ENCODE measurements around the gene ENOX2.

The ENOX2 gene

DNA sequence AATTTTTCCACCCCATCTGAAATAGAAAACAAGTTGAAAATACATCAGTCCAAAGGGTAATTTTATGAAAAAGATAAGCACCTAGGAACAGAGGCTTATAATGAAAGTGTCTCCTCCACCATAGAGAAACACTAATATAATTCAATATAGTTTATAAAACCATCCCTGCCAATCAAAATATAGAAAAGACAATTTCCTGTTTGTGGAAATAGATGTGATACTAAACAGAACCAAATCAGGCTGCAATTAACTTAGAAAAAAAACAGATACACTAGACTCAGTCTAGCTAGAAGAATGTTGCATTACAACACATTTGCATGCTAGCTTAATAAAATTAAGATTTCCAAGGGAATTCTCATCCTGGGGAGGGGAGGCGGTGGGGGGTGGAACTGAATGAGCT lies 68.2 kb downstream of the ENOX2 start:
- Histone ChIP-seq H3K27ac (no peak overlapping the region), H3K4me3 (no peak overlapping the region)
- TF ChIP-seq, protein P1, sequence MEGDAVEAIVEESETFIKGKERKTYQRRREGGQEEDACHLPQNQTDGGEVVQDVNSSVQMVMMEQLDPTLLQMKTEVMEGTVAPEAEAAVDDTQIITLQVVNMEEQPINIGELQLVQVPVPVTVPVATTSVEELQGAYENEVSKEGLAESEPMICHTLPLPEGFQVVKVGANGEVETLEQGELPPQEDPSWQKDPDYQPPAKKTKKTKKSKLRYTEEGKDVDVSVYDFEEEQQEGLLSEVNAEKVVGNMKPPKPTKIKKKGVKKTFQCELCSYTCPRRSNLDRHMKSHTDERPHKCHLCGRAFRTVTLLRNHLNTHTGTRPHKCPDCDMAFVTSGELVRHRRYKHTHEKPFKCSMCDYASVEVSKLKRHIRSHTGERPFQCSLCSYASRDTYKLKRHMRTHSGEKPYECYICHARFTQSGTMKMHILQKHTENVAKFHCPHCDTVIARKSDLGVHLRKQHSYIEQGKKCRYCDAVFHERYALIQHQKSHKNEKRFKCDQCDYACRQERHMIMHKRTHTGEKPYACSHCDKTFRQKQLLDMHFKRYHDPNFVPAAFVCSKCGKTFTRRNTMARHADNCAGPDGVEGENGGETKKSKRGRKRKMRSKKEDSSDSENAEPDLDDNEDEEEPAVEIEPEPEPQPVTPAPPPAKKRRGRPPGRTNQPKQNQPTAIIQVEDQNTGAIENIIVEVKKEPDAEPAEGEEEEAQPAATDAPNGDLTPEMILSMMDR (IDR thresholded peaks at IDR 0.05), result no peak
- DNase-seq (ENCODE audit: low spot score), result no peak

DNA sequence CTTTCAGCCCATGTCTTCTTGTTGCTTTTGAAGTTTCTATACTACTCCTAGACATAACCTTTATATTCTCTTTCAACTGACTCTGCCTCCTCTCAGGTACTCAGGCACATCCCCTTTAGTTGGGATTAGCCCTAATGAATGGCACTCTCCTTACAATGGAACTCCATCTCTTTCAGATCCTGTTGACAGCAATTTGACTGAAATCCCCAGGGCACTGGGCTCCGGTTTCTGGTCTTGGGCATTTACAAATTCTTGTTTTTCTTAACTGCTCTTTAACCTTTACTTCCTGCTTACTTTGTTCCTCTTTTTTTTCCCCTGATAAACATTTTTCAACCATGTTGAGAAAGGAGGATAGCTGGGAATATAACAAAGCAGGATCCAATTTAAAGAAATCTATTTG lies 68.9 kb downstream of the ENOX2 start:
- Histone ChIP-seq H3K27ac (no peak overlapping the region), H3K4me3 (no peak overlapping the region)
- DNase-seq (ENCODE audit: low spot score), result no peak
- TF ChIP-seq, protein P1 (IDR thresholded peaks at IDR 0.05), result no peak

DNA sequence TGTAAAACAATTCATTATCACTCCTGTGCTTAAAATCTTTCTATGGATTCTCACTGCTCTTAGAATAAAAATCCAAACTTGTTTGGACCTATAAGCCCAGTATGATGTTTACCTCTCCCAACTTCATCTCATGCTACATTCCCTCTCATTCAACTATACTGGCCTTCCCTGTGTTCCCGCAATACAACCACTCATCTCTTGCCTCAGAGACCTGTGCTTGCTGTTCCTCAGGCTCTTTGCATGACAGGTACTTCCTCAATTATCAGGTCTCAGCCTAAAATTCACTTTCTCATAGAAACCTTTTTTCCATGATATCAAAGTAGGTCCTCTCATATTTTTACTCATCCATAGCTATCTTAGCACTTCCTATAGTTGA lies 71.7 kb downstream of the ENOX2 start:
- H3K4me3 ChIP-seq, result no peak overlapping the region
- no peak for DNase-seq (ENCODE audit: low spot score)
- no peak overlapping the region for H3K27ac ChIP-seq
- TF ChIP-seq, protein P1 (IDR thresholded peaks at IDR 0.05), result no peak

DNA sequence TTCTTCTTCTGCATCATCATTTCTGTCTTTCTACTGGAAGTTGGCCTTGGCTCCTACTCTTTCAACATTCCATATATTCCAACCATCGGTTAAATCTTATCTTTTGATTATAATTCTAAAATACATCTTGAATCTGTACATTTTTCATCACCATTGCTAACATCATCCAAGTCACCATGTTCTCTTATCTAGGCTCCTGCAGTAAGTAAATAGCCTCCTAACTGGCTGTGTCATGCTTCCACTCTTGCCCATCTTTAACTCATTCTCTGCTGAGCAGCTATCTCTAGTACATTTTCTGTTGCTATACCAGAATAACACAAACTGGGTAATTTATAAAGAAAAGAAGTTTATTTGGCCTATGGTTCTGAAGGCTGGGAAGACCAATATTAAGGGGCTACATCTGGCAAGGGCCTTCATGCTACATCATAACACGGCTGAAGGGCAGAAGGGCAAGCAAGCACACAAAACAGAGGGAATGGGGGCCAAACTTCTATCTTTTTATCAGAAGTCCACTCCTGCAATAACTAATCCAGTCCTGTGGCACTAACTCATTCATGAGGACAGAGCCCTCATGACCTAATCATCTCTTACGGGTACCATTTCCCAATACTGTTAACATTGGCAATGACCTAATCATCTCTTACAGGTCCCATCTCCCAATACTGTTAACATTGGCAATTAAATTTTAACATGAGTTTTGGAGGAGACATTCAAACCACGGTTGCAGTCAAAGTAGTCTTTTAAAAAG lies 72.2 kb downstream of the ENOX2 start:
- TF ChIP-seq, protein P1 (IDR thresholded peaks at IDR 0.05), result no peak
- DNase-seq (ENCODE audit: low spot score), result no peak
- no peak overlapping the region for H3K27ac ChIP-seq
- H3K4me3 ChIP-seq, result no peak overlapping the region

DNA sequence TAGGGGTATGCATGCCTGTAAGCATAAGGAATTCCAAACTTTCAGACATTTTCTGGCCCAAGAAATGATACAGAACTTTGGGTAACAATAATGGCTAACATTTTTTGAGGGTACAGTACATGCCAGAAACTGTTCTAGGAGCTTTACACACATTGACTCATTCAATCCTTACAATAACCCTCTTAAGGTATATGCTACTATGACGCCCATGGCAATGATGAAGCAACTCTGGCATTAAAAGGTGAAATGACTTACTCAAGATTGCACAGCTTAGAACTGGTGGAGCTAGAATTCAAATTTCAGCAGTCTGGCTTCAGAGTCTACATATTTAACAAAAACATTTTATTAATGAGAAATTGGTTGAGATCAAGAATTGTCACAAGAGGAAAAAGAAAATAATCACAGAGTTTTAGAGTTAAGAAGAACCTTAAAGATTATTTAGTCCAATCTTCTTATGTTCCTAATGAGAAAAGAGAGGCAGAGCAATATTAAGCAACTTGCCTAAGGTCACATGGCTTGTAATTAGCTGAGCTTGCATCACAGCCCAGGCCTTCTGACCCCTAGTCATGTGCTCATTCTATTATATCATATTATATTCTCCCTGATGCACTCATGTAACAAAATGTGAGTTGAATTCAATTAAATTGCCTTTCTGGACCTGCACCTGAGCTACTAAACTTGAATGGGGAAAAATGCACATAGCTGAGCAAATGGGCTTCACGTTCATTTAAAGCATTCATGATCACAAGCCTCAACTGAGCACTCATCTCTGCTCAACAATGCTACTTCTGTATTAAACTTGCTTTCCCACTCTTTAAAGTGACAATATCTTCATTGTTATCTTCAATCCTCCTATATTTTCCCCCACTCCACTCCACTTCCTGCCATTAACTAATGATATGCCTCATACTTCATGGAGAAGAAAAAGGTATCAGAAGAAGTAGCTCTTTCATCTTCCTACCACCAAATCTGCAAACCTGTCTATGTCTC lies 73.2 kb downstream of the ENOX2 start:
- DNase-seq (ENCODE audit: low spot score), result no peak
- TF ChIP-seq, protein P1 (IDR thresholded peaks at IDR 0.05), result no peak

DNA sequence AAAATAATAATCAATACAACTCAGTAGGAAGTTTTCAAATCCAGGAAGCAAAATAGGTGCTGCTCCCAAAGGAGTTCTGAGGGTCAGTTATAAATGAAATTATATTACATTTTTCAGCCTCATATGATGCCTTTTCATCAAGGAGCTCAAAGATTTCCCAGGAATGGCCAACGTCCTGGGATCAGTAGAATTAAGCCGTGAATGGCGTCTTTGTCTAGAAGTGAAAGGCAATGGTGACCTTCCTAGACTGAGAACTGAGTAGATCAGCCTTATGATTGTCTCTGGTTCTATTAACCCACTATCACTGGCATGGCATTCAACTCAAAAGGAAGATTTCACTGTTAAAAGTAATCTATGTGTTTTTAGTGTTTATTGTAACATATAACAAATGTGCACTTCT lies 74.4 kb downstream of the ENOX2 start:
- TF ChIP-seq, protein P1 (IDR thresholded peaks at IDR 0.05), result no peak
- Histone ChIP-seq H3K4me3 (no peak overlapping the region), H3K27ac (no peak overlapping the region)
- no peak for DNase-seq (ENCODE audit: low spot score)

More for the DNA sequence above, 73.2 kb downstream of the ENOX2 start:
- H3K4me3 ChIP-seq, result no peak overlapping the region
- no peak overlapping the region for H3K27ac ChIP-seq
